ENCODE data around the gene THOC6.

DNA sequence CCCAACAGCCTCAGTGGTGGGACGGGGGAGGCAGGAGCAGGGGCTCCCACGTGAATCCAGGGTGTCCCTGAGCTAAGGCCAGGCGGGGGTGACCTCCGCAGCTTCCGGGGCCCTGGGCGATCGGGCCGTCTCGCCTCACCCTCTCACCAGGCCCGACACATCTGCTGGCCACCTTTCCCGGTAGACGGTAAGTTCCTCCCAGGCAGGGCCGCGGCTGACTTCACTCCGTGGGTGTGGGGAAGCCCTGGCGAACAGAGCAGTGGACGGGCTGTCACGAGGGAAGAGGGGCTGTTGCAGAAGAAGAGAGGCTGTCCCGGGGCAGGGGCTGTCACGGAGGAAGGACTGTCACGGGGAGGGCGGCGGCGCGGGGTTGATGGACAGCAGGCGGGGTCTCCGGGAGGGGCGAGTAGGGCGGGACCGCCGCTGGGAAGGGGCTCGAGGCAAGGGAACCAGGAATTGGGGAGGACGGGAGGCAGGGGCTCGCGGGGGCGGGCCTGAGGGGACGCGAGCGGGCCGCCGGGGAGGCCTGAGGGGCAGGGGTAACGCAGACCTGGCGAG lies 44.1 kb upstream of the THOC6 start:
- TF ChIP-seq POLR2A (IDR thresholded peaks at IDR 0.05), result no peak
- TF ChIP-seq, protein P1, sequence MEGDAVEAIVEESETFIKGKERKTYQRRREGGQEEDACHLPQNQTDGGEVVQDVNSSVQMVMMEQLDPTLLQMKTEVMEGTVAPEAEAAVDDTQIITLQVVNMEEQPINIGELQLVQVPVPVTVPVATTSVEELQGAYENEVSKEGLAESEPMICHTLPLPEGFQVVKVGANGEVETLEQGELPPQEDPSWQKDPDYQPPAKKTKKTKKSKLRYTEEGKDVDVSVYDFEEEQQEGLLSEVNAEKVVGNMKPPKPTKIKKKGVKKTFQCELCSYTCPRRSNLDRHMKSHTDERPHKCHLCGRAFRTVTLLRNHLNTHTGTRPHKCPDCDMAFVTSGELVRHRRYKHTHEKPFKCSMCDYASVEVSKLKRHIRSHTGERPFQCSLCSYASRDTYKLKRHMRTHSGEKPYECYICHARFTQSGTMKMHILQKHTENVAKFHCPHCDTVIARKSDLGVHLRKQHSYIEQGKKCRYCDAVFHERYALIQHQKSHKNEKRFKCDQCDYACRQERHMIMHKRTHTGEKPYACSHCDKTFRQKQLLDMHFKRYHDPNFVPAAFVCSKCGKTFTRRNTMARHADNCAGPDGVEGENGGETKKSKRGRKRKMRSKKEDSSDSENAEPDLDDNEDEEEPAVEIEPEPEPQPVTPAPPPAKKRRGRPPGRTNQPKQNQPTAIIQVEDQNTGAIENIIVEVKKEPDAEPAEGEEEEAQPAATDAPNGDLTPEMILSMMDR (IDR thresholded peaks at IDR 0.05), result no peak
